Measurements from ENCODE around the gene C11orf24. TPM values are rescaled to one million over a fixed set of nuclear protein-coding genes. Genes with fewer than 3 reads are reported as not detected.
"Not testable (repeated sequence)": the region's sequence is repeated elsewhere in the genome, so short reads cannot be mapped to it uniquely, and the experiment has no call there.

The C11orf24 gene
- total and polyA plus RNA-seq, 12 donors, result 8.8 to 46.5 (median 26.8) TPM

- Histone ChIP-seq H3K36me3 (replicated peaks in 1 of 2) (no peaks in the 10 kb centered on the region), H3K4me3 (no peak overlapping the region), H3K4me1 (replicated peaks in 1 of 2) (peaks cover 0 to 10% of the 10 kb centered on the region in 2 donors), H3K9me3 (replicated peaks in 1 of 3) (no peaks in the 10 kb centered on the region), H3K27me3 (no peaks in the 10 kb centered on the region), H3K27ac (no peak overlapping the region)
- intact Hi-C loops (cut with DNase I), result no loop called here
- no peak for DNase-seq
- TF ChIP-seq CTCF (IDR thresholded peaks at IDR 0.05) (no peak), POLR2A (IDR thresholded peaks at IDR 0.05) (no peak)
- 95 to 98% (median 97%) methylated on average over 2 of the region's 2 CpGs for WGBS, 4 donors
These were observed 17.7 kb upstream of the C11orf24 start for GRCh38 chr11:68289456-68289855.

DNA sequence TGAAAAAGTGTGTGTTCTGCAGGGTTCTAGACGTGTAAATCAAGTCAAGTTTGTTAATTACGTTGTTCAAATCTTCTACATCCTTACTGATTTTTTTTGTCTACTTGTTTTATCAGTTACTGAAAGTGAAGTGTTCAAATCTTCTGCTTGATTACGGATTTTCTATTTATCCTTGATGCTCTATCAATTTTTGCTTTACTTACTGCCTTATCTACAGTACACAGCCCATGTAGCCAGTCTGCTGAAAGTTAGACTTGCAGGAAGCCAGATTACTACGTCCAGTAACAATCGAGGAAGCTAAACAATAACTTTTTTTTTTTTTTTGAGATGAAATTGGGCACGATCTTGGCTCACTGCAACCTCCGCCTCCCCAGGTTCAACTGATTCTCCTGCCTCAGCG is 15.6 kb upstream of the C11orf24 start:
- no peak for DNase-seq
- Histone ChIP-seq H3K4me1 (replicated peaks in 1 of 2) (no peaks in the 10 kb centered on the region), H3K4me3 (no peak overlapping the region), H3K27ac (no peak overlapping the region), H3K36me3 (replicated peaks in 1 of 2) (no peaks in the 10 kb centered on the region), H3K27me3 (no peaks in the 10 kb centered on the region), H3K9me3 (replicated peaks in 1 of 3) (no peaks in the 10 kb centered on the region)
- intact Hi-C loops (cut with DNase I), result no loop called here
- WGBS, 4 donors, result 77 to 82% (median 80%) methylated on average over 8 of the region's 8 CpGs
- TF ChIP-seq POLR2A (IDR thresholded peaks at IDR 0.05) (no peak), CTCF (IDR thresholded peaks at IDR 0.05) (no peak)

- 91 to 97% (median 95%) methylated on average over 3 of the region's 3 CpGs for WGBS, 4 donors
- H3K4me1 ChIP-seq (replicated peaks in 1 of 2); H3K9me3 ChIP-seq (replicated peaks in 1 of 3); DNase-seq; H3K27me3 ChIP-seq; H3K36me3 ChIP-seq (replicated peaks in 1 of 2); intact Hi-C loops (cut with DNase I); H3K27ac ChIP-seq; H3K4me3 ChIP-seq: not testable (repeated sequence)
These were observed 12.8 kb upstream of the C11orf24 start for GRCh38 chr11:68284588-68284987.

DNA sequence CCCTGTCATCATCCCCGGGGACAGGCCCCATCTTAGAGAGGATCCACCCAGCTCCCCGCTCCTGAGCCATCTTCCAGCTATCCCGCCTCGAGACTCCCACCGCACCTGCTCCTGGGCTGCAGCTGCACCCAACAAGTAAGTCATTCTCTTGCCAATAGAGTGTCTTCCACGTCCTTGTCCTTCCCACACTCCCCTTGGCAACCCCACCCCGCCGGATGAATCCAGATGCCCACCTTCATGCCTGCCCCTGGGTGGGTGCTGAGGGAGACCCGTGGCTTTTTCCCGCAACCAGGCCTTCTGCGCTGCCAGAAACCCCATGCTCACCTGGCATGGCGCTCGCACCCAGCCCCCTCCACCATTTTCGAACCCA is 11.1 kb upstream of the C11orf24 start:
- Histone ChIP-seq H3K27me3 (no peaks in the 10 kb centered on the region), H3K9me3 (replicated peaks in 1 of 3) (no peaks in the 10 kb centered on the region), H3K4me1 (replicated peaks in 1 of 2) (no peaks in the 10 kb centered on the region), H3K36me3 (replicated peaks in 1 of 2) (no peaks in the 10 kb centered on the region), H3K27ac (no peak overlapping the region), H3K4me3 (no peak overlapping the region)
- no peak for DNase-seq
- intact Hi-C loops (cut with DNase I), result no loop called here
- WGBS, 4 donors, result 90 to 92% (median 90%) methylated on average over 14 of the region's 14 CpGs
- TF ChIP-seq CTCF (IDR thresholded peaks at IDR 0.05), result no peak
- TF ChIP-seq POLR2A (IDR thresholded peaks at IDR 0.05), result no peak

- H3K36me3 ChIP-seq (replicated peaks in 1 of 2), result no peaks in the 10 kb centered on the region
- H3K27ac ChIP-seq, result no peak overlapping the region
- H3K4me1 ChIP-seq (replicated peaks in 1 of 2), result no peaks in the 10 kb centered on the region
- no peaks in the 10 kb centered on the region for H3K27me3 ChIP-seq
- intact Hi-C loops (cut with DNase I), result no loop called here
- no peaks in the 10 kb centered on the region for H3K9me3 ChIP-seq (replicated peaks in 1 of 3)
- TF ChIP-seq POLR2A (IDR thresholded peaks at IDR 0.05) (no peak), CTCF (IDR thresholded peaks at IDR 0.05) (no peak)
- 57 to 62% (median 61%) methylated on average over 15 of the region's 15 CpGs for WGBS, 4 donors
- no peak overlapping the region for H3K4me3 ChIP-seq
- DNase-seq, result no peak
These were observed 10.5 kb upstream of the C11orf24 start for GRCh38 chr11:68282141-68282860.
